ENCODE measurements around the gene GNAI3. TPM values are rescaled to one million over a fixed set of nuclear protein-coding genes. Genes with fewer than 3 reads are reported as not detected.

Gene GNAI3
- total and polyA plus RNA-seq, 2 experiments from 2014 or later = 8.9 to 11.5 TPM

GRCh38 chr1:109589679-109590078 is 41.3 kb downstream of the GNAI3 start:
- no peaks in the 10 kb centered on the region for H4K20me1 ChIP-seq (ENCODE audit: insufficient read depth, poor library complexity, severe bottlenecking)
- no peak overlapping the region for H3K4me3 ChIP-seq
- TF ChIP-seq EZH2phosphoT487 (IDR thresholded peaks at IDR 0.05; ENCODE audit: low read depth, severe bottlenecking, unreplicated experiment) (no peak), EZH2 (IDR thresholded peaks at IDR 0.05; ENCODE audit: borderline replicate concordance) (no peak), CTCF (IDR thresholded peaks at IDR 0.05; ENCODE audit: poor library complexity) (no peak)
- no peaks in the 10 kb centered on the region for H3K9me3 ChIP-seq (ENCODE audit: low read depth)
- no peak overlapping the region for H2AFZ ChIP-seq
- H3K4me2 ChIP-seq = no peak overlapping the region
- no peaks in the 10 kb centered on the region for H3K9me2 ChIP-seq (replicated peaks; ENCODE audit: insufficient read depth)
- no peaks in the 10 kb centered on the region for H3K27me3 ChIP-seq
- DNase-seq (ENCODE audit: low spot score) = no peak
- H3K79me2 ChIP-seq = no peaks in the 10 kb centered on the region
- peaks cover 4% of the 10 kb centered on the region for H3K36me3 ChIP-seq (replicated peaks; ENCODE audit: insufficient read depth, low read depth)
- H3K27ac ChIP-seq = no peak overlapping the region
- H3K4me1 ChIP-seq (ENCODE audit: insufficient read depth) = peaks cover 2% of the 10 kb centered on the region

- no peaks in the 10 kb centered on the region for H3K9me3 ChIP-seq (ENCODE audit: low read depth)
- no peaks in the 10 kb centered on the region for H3K79me2 ChIP-seq
- TF ChIP-seq CTCF (IDR thresholded peaks at IDR 0.05; ENCODE audit: poor library complexity) (no peak), EZH2 (IDR thresholded peaks at IDR 0.05; ENCODE audit: borderline replicate concordance) (no peak), EZH2phosphoT487 (IDR thresholded peaks at IDR 0.05; ENCODE audit: low read depth, severe bottlenecking, unreplicated experiment) (no peak)
- no peaks in the 10 kb centered on the region for H4K20me1 ChIP-seq (ENCODE audit: insufficient read depth, poor library complexity, severe bottlenecking)
- no peak overlapping the region for H3K4me2 ChIP-seq
- no peaks in the 10 kb centered on the region for H3K9me2 ChIP-seq (replicated peaks; ENCODE audit: insufficient read depth)
- no peak overlapping the region for H2AFZ ChIP-seq
- no peak for DNase-seq (ENCODE audit: low spot score)
- H3K27me3 ChIP-seq = no peaks in the 10 kb centered on the region
- H3K4me1 ChIP-seq (ENCODE audit: insufficient read depth) = no peaks in the 10 kb centered on the region
- no peak overlapping the region for H3K4me3 ChIP-seq
- H3K27ac ChIP-seq = no peak overlapping the region
- H3K36me3 ChIP-seq (replicated peaks; ENCODE audit: insufficient read depth, low read depth) = peaks cover 4% of the 10 kb centered on the region
These were observed 44.5 kb downstream of the GNAI3 start for GRCh38 chr1:109592916-109593315.

GRCh38 chr1:109595531-109595930 is 47.1 kb downstream of the GNAI3 start:
- Histone ChIP-seq H3K9me3 (ENCODE audit: low read depth) (no peaks in the 10 kb centered on the region), H3K27ac (no peak overlapping the region), H3K36me3 (replicated peaks; ENCODE audit: insufficient read depth, low read depth) (peaks cover 4% of the 10 kb centered on the region), H3K4me1 (ENCODE audit: insufficient read depth) (no peaks in the 10 kb centered on the region), H2AFZ (no peak overlapping the region), H3K79me2 (no peaks in the 10 kb centered on the region), H3K4me2 (no peak overlapping the region), H3K9me2 (replicated peaks; ENCODE audit: insufficient read depth) (no peaks in the 10 kb centered on the region), H3K4me3 (no peak overlapping the region), H4K20me1 (ENCODE audit: insufficient read depth, poor library complexity, severe bottlenecking) (no peaks in the 10 kb centered on the region), H3K27me3 (no peaks in the 10 kb centered on the region)
- DNase-seq (ENCODE audit: low spot score) = no peak
- TF ChIP-seq EZH2phosphoT487 (IDR thresholded peaks at IDR 0.05; ENCODE audit: low read depth, severe bottlenecking, unreplicated experiment) = no peak
- no peak for TF ChIP-seq EZH2 (IDR thresholded peaks at IDR 0.05; ENCODE audit: borderline replicate concordance)
- no peak for TF ChIP-seq CTCF (IDR thresholded peaks at IDR 0.05; ENCODE audit: poor library complexity)
- WGBS (ENCODE audit: low lambda C conversion rate, missing lambda C conversion rate) = 100% methylated on average over 2 of the region's 2 CpGs

DNA sequence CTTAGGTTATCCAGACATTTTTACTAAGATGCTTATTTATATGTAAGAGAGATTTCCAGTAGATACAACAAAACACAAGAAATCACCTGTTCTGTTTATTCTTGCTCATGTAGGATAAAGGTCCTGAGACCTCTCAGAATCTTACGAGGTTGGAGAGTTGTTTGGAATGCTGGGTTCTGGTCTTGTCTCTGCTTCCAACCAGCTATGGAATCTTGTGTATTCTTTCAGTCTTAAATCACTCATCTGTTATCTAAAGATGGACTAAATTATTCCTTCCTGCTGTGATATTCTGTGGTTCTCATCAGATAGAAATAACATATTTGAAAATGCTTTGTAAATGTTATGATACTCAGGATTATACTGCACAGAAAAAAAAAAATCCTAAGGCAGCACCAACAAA is 49.7 kb downstream of the GNAI3 start:
- TF ChIP-seq EZH2 (IDR thresholded peaks at IDR 0.05; ENCODE audit: borderline replicate concordance) (no peak), CTCF (IDR thresholded peaks at IDR 0.05; ENCODE audit: poor library complexity) (no peak), EZH2phosphoT487 (IDR thresholded peaks at IDR 0.05; ENCODE audit: low read depth, severe bottlenecking, unreplicated experiment) (no peak)
- WGBS (ENCODE audit: low lambda C conversion rate, missing lambda C conversion rate) = 59% methylated on average over 1 of the region's 1 CpG

More for the DNA sequence above, 49.7 kb downstream of the GNAI3 start:
- Histone ChIP-seq H3K36me3 (replicated peaks; ENCODE audit: insufficient read depth, low read depth) (peaks cover 4% of the 10 kb centered on the region), H2AFZ (no peak overlapping the region), H4K20me1 (ENCODE audit: insufficient read depth, poor library complexity, severe bottlenecking) (no peaks in the 10 kb centered on the region), H3K9me2 (replicated peaks; ENCODE audit: insufficient read depth) (no peaks in the 10 kb centered on the region), H3K27ac (no peak overlapping the region), H3K79me2 (no peaks in the 10 kb centered on the region), H3K4me3 (no peak overlapping the region), H3K4me1 (ENCODE audit: insufficient read depth) (no peaks in the 10 kb centered on the region), H3K27me3 (no peaks in the 10 kb centered on the region), H3K9me3 (ENCODE audit: low read depth) (no peaks in the 10 kb centered on the region), H3K4me2 (no peak overlapping the region)
- DNase-seq (ENCODE audit: low spot score) = no peak

Data from hepatocyte (in vitro differentiated cells).